Psoas muscle (tissue), 8 donors: ENCODE data around the gene MOB3B. TPM values are rescaled to one million over a fixed set of nuclear protein-coding genes. Genes with fewer than 3 reads are reported as not detected.

ENCODE experiments used
- ATAC-seq, 4 donors: fragments of 200-7000 bp; cut with Tn5 transposase; one replicate each; pipeline ENCODE4 v1.9.1; 2020; ENCODE audit warnings: moderate library complexity in 3 of 4, mild to moderate bottlenecking in 2 of 4
- DNase-seq, 2 donors: peaks; one replicate each; pipeline ENCODE4 v3.0.0-alpha.2; 2020
- H3K27ac ChIP-seq: fragments of 200-600 bp; one replicate; pipeline ENCODE4 v1.8.0; 2022
- H3K27me3 ChIP-seq, 3 donors: fragments of 200-600 bp in 1 of 3; one replicate each; pipeline versions ENCODE4 v1.6.1 to v1.8.0; 2013 to 2022; ENCODE audit warnings: low read length in 2 of 3, mild to moderate bottlenecking in 2 of 3, moderate library complexity in 1 of 3; ENCODE audit not compliant: insufficient read depth in 3 of 3
- H3K36me3 ChIP-seq, 2 donors: fragments of 200-600 bp in 1 of 2; one replicate each; pipeline versions ENCODE4 v1.6.1 to v1.8.0; 2013 to 2022; ENCODE audit warnings: low read depth in 1 of 2, mild to moderate bottlenecking in 1 of 2, moderate library complexity in 1 of 2; ENCODE audit not compliant: insufficient read depth in 1 of 2
- H3K4me1 ChIP-seq: fragments of 200-600 bp; one replicate; pipeline ENCODE4 v1.8.0; 2022
- H3K4me3 ChIP-seq: fragments of 200-600 bp; one replicate; pipeline ENCODE4 v1.8.0; 2022; ENCODE audit warnings: mild to moderate bottlenecking
- H3K9me3 ChIP-seq: fragments of 200-600 bp; one replicate; pipeline ENCODE4 v1.8.0; 2022
- WGBS, 3 donors: extraction: QIAGEN DNeasy Blood & Tissue Kit; methylation state at CpG; one replicate each; pipeline versions ENCODE4 v1.1.6 to v1.1.7; 2013; 5-methylcytosine and 5-hydroxymethylcytosine counted together
- intact Hi-C, 2 donors: fragments of 100-400 bp; cut with DNase I; formaldehyde crosslinking; loops; one replicate each; pipeline versions ENCODE4 v1.11.0 to v1.14.2; 2022
- polyA plus RNA-seq, 3 donors: library from polyadenylated mRNA; stranded (reverse); fragments of 200-250 nt; gene quantifications; one replicate each; pipeline ENCODE4 v1.2.3, GENCODE V29; 2013
- total RNA-seq, 4 donors: library from RNA; stranded (reverse); fragmentation: NEBNext Ultra II Directional in 2 of 4; extraction: Animal tissue kit (Norgen Biotek cat#: 25700) in 2 of 4; gene quantifications; one replicate each; pipeline versions ENCODE4 v1.2.1 to v1.2.4, GENCODE V29; 2021 to 2023
- TF ChIP-seq, protein P1 (sequence below): fragments of 200-600 bp; IDR thresholded peaks from one replicate; pipeline ENCODE4 v1.8.0; 2022; ENCODE audit warnings: antibody characterized with exemption
- donor health status: healthy with polysubstance abuse.
- donor health status: DM: no; HTN: no; CAD: no; lungs with moderate emphysema.
- donor health status: Bipolar disorder and iron deficiency.
- donor health status: healthy.
- donor health status: DM: yes; HTN: yes; CAD: no.
- donor health status: DM: no; HTN: no; CAD: no.
- donor health status: DM: no; HTN: no; CAD: no.
- donor health status: DM: yes; HTN: yes; CAD: no.

The MOB3B gene
- total and polyA plus RNA-seq, 7 donors, result 0.57 to 4.5 (median 1.8) TPM

DNA sequence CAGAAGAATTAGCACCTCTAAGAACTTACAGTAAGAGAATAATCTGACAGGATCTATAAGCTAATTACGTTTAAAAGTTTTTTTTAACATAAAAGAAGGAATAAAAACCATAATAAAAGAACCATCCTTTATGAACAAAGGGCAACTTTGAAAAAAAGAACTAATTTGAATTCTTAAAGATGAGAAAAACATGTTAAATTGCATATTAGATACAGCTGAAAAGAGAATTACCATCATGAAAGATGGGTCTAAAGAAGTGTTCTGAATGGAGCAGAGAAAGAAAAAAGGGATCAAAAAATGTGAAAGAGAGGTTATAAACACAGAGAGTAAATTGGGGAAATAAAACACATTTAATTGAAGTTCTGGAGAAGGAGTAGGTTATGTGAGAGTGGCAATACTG is 51.3 kb downstream of the MOB3B start:
- Histone ChIP-seq H3K4me1 (peaks cover 11% of the 10 kb centered on the region), H3K36me3 (no peaks in the 10 kb centered on the region), H3K9me3 (peaks cover 6% of the 10 kb centered on the region), H3K27me3 (no peaks in the 10 kb centered on the region), H3K4me3 (no peak overlapping the region), H3K27ac (no peak overlapping the region)
- DNase-seq, result no peak
- intact Hi-C loops, result loop anchor here in 1 of 2 donors (10.0 kb wide), 1 partner anchor 94 kb away; no protein-coding TSS in a partner anchor
- no peak for ATAC-seq
- WGBS, 3 donors, result 95 to 98% (median 95%) methylated on average over 1 of the region's 1 CpG
- TF ChIP-seq, protein P1, sequence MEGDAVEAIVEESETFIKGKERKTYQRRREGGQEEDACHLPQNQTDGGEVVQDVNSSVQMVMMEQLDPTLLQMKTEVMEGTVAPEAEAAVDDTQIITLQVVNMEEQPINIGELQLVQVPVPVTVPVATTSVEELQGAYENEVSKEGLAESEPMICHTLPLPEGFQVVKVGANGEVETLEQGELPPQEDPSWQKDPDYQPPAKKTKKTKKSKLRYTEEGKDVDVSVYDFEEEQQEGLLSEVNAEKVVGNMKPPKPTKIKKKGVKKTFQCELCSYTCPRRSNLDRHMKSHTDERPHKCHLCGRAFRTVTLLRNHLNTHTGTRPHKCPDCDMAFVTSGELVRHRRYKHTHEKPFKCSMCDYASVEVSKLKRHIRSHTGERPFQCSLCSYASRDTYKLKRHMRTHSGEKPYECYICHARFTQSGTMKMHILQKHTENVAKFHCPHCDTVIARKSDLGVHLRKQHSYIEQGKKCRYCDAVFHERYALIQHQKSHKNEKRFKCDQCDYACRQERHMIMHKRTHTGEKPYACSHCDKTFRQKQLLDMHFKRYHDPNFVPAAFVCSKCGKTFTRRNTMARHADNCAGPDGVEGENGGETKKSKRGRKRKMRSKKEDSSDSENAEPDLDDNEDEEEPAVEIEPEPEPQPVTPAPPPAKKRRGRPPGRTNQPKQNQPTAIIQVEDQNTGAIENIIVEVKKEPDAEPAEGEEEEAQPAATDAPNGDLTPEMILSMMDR, result no peak

DNA sequence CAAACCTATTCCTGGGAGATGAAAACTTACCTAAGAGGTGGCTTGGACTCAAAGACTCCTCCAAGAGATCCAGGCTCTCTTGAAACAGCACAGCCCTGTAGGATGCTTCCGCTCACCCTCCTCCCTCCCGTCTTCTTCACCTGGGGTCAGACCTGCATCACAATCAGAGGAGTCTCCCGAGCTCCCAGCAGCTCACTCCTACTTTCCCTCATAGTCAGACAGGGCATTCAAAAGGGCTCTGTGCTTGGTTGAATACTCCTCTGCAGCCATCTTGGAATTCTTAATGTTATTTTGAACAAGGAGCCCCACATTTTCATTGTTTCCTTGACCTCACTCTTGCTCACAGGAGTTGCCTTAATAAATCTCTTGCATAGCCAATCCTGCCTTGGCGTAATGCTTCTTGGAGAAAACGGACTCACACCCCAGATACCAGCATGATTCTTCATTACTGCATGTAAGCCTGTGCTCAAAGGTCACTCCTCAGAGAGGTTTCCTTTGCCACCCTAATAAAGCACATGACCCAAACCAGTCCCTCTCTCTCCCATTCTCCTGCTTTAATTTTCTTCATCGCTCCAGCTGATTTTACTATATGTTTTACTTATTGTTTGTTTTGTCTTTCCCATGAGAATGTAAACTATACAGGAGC is 52.6 kb downstream of the MOB3B start:
- H3K4me1 ChIP-seq, result peaks cover 22% of the 10 kb centered on the region
- intact Hi-C loops, result loop anchor here in 1 of 2 donors (10.0 kb wide), 1 partner anchor 92 kb away; no protein-coding TSS in a partner anchor
- no peak for ATAC-seq
- H3K9me3 ChIP-seq, result peaks cover 6% of the 10 kb centered on the region
- no peak overlapping the region for H3K4me3 ChIP-seq
- no peak for DNase-seq
- no peak overlapping the region for H3K27ac ChIP-seq
- no peaks in the 10 kb centered on the region for H3K27me3 ChIP-seq
- H3K36me3 ChIP-seq, result no peaks in the 10 kb centered on the region
- TF ChIP-seq, protein P1, result no peak
- 92 to 96% (median 93%) methylated on average over 6 of the region's 6 CpGs for WGBS, 3 donors

DNA sequence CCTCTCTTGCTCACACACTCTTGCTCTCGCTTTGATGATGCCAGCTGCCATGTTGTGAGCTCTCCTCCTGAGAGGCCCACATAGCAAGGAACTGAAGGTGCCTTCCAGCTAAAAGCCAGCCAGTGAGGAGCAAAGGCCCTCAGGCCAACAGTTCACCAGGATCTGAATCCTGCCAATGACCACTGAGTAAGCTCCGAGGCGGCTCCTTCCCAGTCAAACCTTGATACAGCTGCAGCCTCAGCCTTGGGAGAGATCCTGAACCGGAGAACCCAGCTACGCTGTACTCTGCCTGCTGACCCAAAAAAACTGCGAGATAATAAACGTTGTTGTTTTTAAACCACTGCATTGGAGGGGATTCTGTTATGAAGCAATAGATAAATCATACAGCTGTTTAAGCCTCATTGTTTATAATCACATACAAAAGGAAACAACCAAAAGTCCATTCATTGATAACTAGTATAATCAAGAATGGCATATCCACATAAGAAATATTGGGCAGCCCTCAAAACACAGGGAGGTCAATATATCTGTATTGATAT is 54.5 kb downstream of the MOB3B start:
- Histone ChIP-seq H3K4me1 (peaks cover 22% of the 10 kb centered on the region), H3K27me3 (no peaks in the 10 kb centered on the region), H3K4me3 (no peak overlapping the region), H3K9me3 (peaks cover 6% of the 10 kb centered on the region), H3K27ac (no peak overlapping the region), H3K36me3 (no peaks in the 10 kb centered on the region)
- no peak for ATAC-seq
- 82 to 89% (median 85%) methylated on average over 7 of the region's 7 CpGs for WGBS, 3 donors
- intact Hi-C loops, result loop anchor here in 1 of 2 donors (10.0 kb wide), 1 partner anchor 90 kb away; no protein-coding TSS in a partner anchor
- DNase-seq, result no peak
- TF ChIP-seq, protein P1, result no peak

DNA sequence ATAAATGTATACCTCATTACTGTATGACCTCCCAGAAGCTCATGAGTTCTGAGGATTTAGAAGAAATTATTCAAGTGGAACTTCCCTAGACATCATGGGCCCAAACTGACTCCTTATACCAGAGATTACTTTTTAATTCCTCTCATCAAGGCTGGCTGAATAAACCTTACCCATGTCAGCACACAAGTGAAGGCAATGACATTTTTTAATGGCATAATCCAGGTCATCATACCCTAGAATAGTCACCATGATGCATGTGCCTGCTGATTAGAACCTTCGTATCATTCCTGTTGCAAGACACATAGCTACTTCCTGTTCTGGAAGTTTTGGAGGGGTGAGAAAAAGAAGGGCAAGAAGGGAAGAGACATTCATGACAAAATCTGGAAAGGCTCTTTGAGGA is 55.3 kb downstream of the MOB3B start:
- Histone ChIP-seq H3K4me1 (peaks cover 22% of the 10 kb centered on the region), H3K4me3 (no peak overlapping the region), H3K27ac (no peak overlapping the region), H3K27me3 (no peaks in the 10 kb centered on the region), H3K36me3 (no peaks in the 10 kb centered on the region), H3K9me3 (peaks cover 5% of the 10 kb centered on the region)
- TF ChIP-seq, protein P1, result no peak
- WGBS, 3 donors, result 64 to 96% (median 66%) methylated on average over 1 of the region's 1 CpG
- intact Hi-C loops, result loop anchor here (5.0 to 10.0 kb wide), 2 partner anchors 53 to 90 kb away; partner anchors contain the start of gene MOB3B (in 1 of the 2)
- DNase-seq, result no peak
- ATAC-seq, result no peak
